Measurements from ENCODE around the gene FRMD3. TPM values are rescaled to one million over a fixed set of nuclear protein-coding genes. Genes with fewer than 3 reads are reported as not detected.

The FRMD3 gene
- total and polyA plus RNA-seq, 4 donors, result 0.16 to 0.75 (median 0.48) TPM

GRCh38 chr9:83503866-83504265 lies 34.3 kb downstream of the FRMD3 start:
- WGBS, result 80% methylated on average over 6 of the region's 6 CpGs
- H3K27me3 ChIP-seq (ENCODE audit: control insufficient read depth in 4 of 4, insufficient read depth in 4 of 4, low read length in 3 of 4), result no peaks in the 10 kb centered on the region
- TF ChIP-seq EGR1 (IDR thresholded peaks at IDR 0.05; ENCODE audit: low read depth in 2 of 2) (no peak), MAX (IDR thresholded peaks at IDR 0.05) (no peak), RAD21 (IDR thresholded peaks at IDR 0.05) (no peak), SP1 (IDR thresholded peaks at IDR 0.05) (no peak), CTCF (IDR thresholded peaks at IDR 0.05; ENCODE audit: low read depth, low read length, missing input control) (no peak)
- no peak for DNase-seq (ENCODE audit: low spot score)
- no peaks in the 10 kb centered on the region for H3K9me3 ChIP-seq (ENCODE audit: control insufficient read depth in 4 of 4, low read length in 3 of 4)
- H3K27ac ChIP-seq (ENCODE audit: low read depth in 1 of 2, low read length in 2 of 2), result no peak overlapping the region
- H3K4me3 ChIP-seq (ENCODE audit: low read depth in 1 of 3, low read length in 3 of 3), result no peak overlapping the region
- no peaks in the 10 kb centered on the region for H3K4me1 ChIP-seq (ENCODE audit: control insufficient read depth in 4 of 4, insufficient read depth in 4 of 4, low read length in 3 of 4)
- H3K36me3 ChIP-seq (ENCODE audit: control insufficient read depth in 4 of 4, insufficient read depth in 3 of 4, low read depth in 1 of 4, low read length in 3 of 4), result no peaks in the 10 kb centered on the region
- H3K9ac ChIP-seq (ENCODE audit: low read depth in 1 of 2, low read length in 2 of 2), result no peak overlapping the region

- TF ChIP-seq TAF1 (conservative IDR thresholded peaks at IDR 0.05), result no peak
- TF ChIP-seq FOXA1 (IDR thresholded peaks at IDR 0.05), result no peak
- no peak for TF ChIP-seq SP1 (IDR thresholded peaks at IDR 0.05)
- 85% methylated on average over 3 of the region's 3 CpGs for WGBS
- no peaks in the 10 kb centered on the region for H3K9me3 ChIP-seq (ENCODE audit: control insufficient read depth in 4 of 4, low read length in 3 of 4)
- no peaks in the 10 kb centered on the region for H3K4me1 ChIP-seq (ENCODE audit: control insufficient read depth in 4 of 4, insufficient read depth in 4 of 4, low read length in 3 of 4)
- H3K27me3 ChIP-seq (ENCODE audit: control insufficient read depth in 4 of 4, insufficient read depth in 4 of 4, low read length in 3 of 4), result no peaks in the 10 kb centered on the region
- no peak for DNase-seq (ENCODE audit: low spot score)
- H3K9ac ChIP-seq (ENCODE audit: low read depth in 1 of 2, low read length in 2 of 2), result no peak overlapping the region
- H3K36me3 ChIP-seq (ENCODE audit: control insufficient read depth in 4 of 4, insufficient read depth in 3 of 4, low read depth in 1 of 4, low read length in 3 of 4), result no peaks in the 10 kb centered on the region
- H3K27ac ChIP-seq (ENCODE audit: low read depth in 1 of 2, low read length in 2 of 2), result no peak overlapping the region
- H3K4me3 ChIP-seq (ENCODE audit: low read depth in 1 of 3, low read length in 3 of 3), result no peak overlapping the region
Observed at GRCh38 chr9:83501565-83501964, 36.6 kb downstream of the FRMD3 start.

GRCh38 chr9:83497441-83497840 lies 40.8 kb downstream of the FRMD3 start:
- no peaks in the 10 kb centered on the region for H3K27me3 ChIP-seq (ENCODE audit: control insufficient read depth in 4 of 4, insufficient read depth in 4 of 4, low read length in 3 of 4)
- H3K4me1 ChIP-seq (ENCODE audit: control insufficient read depth in 4 of 4, insufficient read depth in 4 of 4, low read length in 3 of 4), result no peaks in the 10 kb centered on the region
- no peaks in the 10 kb centered on the region for H3K9me3 ChIP-seq (ENCODE audit: control insufficient read depth in 4 of 4, low read length in 3 of 4)
- TF ChIP-seq ZBTB33 (IDR thresholded peaks at IDR 0.05), result no peak
- no peak for TF ChIP-seq REST (IDR thresholded peaks at IDR 0.05)
- TF ChIP-seq FOXA2 (IDR thresholded peaks at IDR 0.05), result no peak
- no peak for TF ChIP-seq HNF4G (IDR thresholded peaks at IDR 0.05)
- no peak for TF ChIP-seq ATF3 (IDR thresholded peaks at IDR 0.05)
- no peak for TF ChIP-seq SP1 (IDR thresholded peaks at IDR 0.05)
- no peak for TF ChIP-seq EGR1 (IDR thresholded peaks at IDR 0.05; ENCODE audit: low read depth in 2 of 2)
- TF ChIP-seq RXRA (IDR thresholded peaks at IDR 0.05), result no peak
- TF ChIP-seq MAX (IDR thresholded peaks at IDR 0.05), result no peak
- no peak overlapping the region for H3K4me3 ChIP-seq (ENCODE audit: low read depth in 1 of 3, low read length in 3 of 3)
- no peak for DNase-seq (ENCODE audit: low spot score)
- H3K36me3 ChIP-seq (ENCODE audit: control insufficient read depth in 4 of 4, insufficient read depth in 3 of 4, low read depth in 1 of 4, low read length in 3 of 4), result no peaks in the 10 kb centered on the region
- no peak overlapping the region for H3K9ac ChIP-seq (ENCODE audit: low read depth in 1 of 2, low read length in 2 of 2)
- no peak overlapping the region for H3K27ac ChIP-seq (ENCODE audit: low read depth in 1 of 2, low read length in 2 of 2)
- WGBS, result 97% methylated on average over 3 of the region's 3 CpGs
